Measurements from ENCODE around the gene EFNB2.

DNA sequence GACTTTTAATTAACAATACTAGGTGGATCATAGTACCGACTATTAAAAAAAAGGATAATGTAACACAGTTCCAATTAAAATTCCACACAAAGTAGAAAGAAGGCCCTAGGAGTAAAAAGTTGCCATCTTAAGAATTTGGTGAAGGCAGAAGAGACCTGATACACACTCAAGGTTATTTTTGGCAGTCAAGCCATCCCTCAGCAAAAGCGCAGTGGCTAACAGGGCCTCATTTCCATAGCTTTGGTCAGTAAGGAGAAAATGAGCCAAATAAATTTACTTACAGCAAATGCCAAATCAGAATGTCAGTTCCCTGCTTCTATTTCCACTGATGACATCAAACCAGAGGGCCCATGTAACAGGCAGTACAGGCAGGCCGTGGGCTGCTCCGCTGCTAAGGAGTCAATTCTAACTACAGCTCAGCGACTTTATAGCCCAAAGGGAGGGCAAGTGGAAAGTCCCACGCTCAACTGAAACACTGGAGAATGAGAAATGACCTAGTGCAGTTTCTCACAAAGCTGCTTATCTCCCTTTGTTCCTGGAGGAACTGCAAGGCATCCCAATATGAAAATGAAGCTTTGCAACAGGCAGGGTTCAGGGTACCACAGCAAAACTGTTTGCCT, 26.2 kb upstream of the EFNB2 start:
- TF ChIP-seq CTCF (IDR thresholded peaks at IDR 0.05) (no peak), POLR2A (IDR thresholded peaks at IDR 0.05) (no peak)

Measured in adrenal gland (tissue), 5 donors.